ENCODE results near the gene CCL28. TPM values are rescaled to one million over a fixed set of nuclear protein-coding genes. Genes with fewer than 3 reads are reported as not detected.
"Not testable (repeated sequence)": the region's sequence is repeated elsewhere in the genome, so short reads cannot be mapped to it uniquely, and the experiment has no call there.

The CCL28 gene
- total RNA-seq, 2 donors from 2014 or later: 0.30 to 1.3 TPM

DNA sequence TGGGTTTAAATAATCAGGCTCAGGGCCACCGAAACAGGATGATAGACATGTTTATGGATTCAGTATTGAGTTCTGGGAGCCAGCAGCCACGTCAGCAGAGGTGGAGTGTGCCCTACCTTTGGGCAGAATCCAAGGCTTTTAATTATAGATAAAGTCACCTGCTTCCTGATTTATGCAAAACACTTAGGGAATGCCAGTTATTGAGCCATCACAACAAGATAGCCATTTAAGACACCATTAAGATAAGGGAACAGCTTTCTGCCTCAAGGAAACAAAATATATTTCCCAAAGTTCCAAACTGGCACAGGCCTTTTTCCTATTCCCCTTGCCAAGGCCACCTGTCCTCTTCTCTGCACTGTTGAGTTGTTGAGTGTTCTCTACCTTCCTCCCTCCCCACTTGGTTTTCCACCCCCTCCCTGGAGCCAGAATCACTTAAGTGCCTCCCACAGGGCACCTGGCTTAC lies 2.4 kb downstream of the CCL28 start:
- Histone ChIP-seq H3K27ac (no peak overlapping the region), H3K36me3 (no peaks in the 10 kb centered on the region), H3K4me1 (no peaks in the 10 kb centered on the region), H3K27me3 (no peaks in the 10 kb centered on the region), H3K9me3 (no peaks in the 10 kb centered on the region), H3K4me3 (no peak overlapping the region)
- DNase-seq (ENCODE audit: low spot score): no peak
- TF ChIP-seq, protein P1, sequence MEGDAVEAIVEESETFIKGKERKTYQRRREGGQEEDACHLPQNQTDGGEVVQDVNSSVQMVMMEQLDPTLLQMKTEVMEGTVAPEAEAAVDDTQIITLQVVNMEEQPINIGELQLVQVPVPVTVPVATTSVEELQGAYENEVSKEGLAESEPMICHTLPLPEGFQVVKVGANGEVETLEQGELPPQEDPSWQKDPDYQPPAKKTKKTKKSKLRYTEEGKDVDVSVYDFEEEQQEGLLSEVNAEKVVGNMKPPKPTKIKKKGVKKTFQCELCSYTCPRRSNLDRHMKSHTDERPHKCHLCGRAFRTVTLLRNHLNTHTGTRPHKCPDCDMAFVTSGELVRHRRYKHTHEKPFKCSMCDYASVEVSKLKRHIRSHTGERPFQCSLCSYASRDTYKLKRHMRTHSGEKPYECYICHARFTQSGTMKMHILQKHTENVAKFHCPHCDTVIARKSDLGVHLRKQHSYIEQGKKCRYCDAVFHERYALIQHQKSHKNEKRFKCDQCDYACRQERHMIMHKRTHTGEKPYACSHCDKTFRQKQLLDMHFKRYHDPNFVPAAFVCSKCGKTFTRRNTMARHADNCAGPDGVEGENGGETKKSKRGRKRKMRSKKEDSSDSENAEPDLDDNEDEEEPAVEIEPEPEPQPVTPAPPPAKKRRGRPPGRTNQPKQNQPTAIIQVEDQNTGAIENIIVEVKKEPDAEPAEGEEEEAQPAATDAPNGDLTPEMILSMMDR (IDR thresholded peaks at IDR 0.05): no peak

DNA sequence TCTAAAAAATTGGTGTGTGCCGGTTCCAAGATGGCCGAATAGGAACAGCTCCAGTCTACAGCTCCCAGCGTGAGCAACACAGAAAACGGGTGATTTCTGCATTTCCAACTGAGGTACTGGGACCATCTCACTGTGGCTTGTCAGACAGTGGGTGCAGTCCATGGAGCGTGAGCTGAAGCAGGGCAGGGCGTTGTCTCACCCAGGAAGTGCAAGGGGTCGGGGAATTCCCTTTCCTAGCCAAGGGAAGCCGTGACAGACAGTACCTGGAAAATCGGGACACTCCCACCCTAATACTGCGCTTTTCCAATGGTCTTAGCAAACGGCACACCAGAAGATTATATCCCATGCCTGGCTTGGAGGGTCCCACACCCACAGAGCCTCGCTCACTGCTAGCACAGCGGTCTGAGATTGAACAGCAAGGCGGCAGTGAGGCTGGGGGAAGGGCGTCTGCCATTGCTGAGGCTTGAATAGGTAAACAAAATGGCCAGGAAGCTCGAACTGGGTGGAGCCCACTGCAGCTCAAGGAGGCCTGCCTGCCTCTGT lies 9.6 kb downstream of the CCL28 start:
- DNase-seq (ENCODE audit: low spot score); H3K9me3 ChIP-seq; H3K36me3 ChIP-seq; H3K27me3 ChIP-seq; H3K4me3 ChIP-seq; H3K27ac ChIP-seq; H3K4me1 ChIP-seq: not testable (repeated sequence)

DNA sequence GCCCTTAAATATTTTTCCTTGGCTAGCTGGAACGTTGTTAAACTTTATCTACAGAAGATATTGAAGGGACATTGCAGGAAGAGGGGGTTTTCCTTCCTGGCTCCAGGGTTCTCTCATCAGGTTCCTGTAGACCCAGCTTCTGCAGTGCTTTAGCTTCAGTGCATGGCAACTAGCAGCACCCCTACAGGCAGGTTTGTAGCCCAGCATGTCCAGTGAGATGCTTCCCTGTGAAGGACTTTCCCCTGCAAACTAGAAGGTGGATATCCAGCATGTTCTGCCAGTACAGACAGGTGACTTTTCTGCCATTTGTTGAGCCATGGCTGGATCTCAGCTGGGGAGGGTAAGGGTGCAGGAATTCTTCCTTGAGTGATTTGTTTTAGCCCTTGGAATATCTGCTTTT lies 10.4 kb downstream of the CCL28 start:
- Histone ChIP-seq H3K27me3 (peaks cover 0 to 2% of the 10 kb centered on the region in 2 donors), H3K9me3 (no peaks in the 10 kb centered on the region), H3K4me3 (no peak overlapping the region), H3K27ac (no peak overlapping the region), H3K4me1 (peaks cover 0 to 5% of the 10 kb centered on the region in 2 donors), H3K36me3 (no peaks in the 10 kb centered on the region)
- no peak for DNase-seq (ENCODE audit: low spot score)
- TF ChIP-seq, protein P1 (IDR thresholded peaks at IDR 0.05): no peak

DNA sequence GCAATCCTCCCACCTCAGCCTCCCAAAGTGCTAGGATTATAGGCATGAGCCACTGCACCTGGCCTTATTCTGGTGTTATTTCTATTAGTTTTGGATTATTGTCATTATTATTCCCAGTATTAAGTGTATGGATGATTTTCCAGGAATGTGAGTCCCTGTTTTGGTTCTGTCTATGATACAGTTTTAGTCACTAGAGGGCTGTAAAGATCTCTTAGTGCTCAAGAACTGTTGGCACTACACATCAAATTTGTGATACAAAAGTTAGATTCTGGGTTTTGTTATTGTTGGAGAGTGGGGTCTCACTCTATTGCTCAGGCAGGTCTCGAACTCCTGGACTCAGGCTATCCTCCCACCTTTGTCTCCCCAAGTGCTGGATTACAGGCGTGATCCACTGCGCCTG lies 12.1 kb downstream of the CCL28 start:
- H3K9me3 ChIP-seq: no peaks in the 10 kb centered on the region
- no peaks in the 10 kb centered on the region for H3K36me3 ChIP-seq
- H3K4me3 ChIP-seq: no peak overlapping the region
- H3K27me3 ChIP-seq: peaks cover 0 to 4% of the 10 kb centered on the region in 2 donors
- DNase-seq (ENCODE audit: low spot score): no peak
- H3K27ac ChIP-seq: no peak overlapping the region
- TF ChIP-seq, protein P1 (IDR thresholded peaks at IDR 0.05): no peak
- peaks cover 0 to 7% of the 10 kb centered on the region in 2 donors for H3K4me1 ChIP-seq

DNA sequence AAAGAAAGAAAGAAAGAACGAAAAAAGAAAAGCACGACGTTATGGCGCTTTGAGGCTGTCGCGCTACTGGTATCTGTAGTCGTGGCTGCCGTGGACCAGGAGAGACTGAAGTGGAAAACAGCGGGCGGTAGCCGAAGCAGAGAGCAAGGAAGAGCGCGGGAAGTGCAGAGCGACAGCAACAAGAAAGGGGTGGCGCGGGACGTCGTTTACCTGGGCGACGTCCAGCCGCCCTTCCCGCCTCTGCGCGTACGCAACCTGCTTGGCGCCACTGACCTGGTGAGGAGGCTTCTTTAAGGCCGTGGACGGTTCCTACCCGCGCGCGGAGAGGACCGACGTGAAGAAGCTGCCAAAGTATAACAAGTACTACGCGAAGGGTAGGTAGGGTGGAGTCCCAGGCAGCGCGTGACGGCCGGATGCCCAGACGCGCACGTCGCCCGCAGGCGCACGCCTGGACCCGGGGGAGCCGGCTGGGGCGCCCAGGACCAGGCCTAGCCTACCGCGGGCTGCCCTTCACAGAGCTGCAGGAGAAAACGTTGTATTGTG lies 15.4 kb downstream of the CCL28 start:
- Histone ChIP-seq H3K27ac (no peak overlapping the region), H3K27me3 (peaks cover 0 to 4% of the 10 kb centered on the region in 2 donors)

DNA sequence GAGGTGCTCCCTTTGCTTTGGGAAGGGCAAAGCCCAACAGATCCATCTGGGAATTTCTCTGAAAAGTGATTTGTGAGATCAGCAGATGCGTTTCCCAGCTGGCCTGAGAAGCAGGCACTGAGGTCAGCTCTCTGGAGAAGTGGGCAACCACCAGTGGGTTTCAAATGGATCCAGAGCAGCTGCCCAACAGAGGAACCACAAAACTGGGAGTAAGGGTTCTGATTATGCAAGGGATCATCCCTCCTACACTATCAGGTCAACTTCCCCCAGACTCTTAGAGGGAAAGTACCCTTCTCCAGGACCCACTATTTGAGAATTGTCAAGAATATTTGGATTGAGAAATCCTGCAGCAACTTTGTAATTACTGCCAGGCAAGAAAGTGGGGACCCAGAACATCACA lies 21.7 kb downstream of the CCL28 start:
- H3K27ac ChIP-seq: no peak overlapping the region
- no peaks in the 10 kb centered on the region for H3K36me3 ChIP-seq
- no peaks in the 10 kb centered on the region for H3K9me3 ChIP-seq
- no peak overlapping the region for H3K4me3 ChIP-seq
- TF ChIP-seq, protein P1 (IDR thresholded peaks at IDR 0.05): no peak
- DNase-seq (ENCODE audit: low spot score): no peak
- H3K4me1 ChIP-seq: no peaks in the 10 kb centered on the region
- H3K27me3 ChIP-seq: no peaks in the 10 kb centered on the region

More for the DNA sequence above, 15.4 kb downstream of the CCL28 start:
- Histone ChIP-seq H3K4me1 (peaks cover 0 to 7% of the 10 kb centered on the region in 2 donors), H3K4me3 (peak overlapping the region; percentile 27 to 47), H3K36me3 (no peaks in the 10 kb centered on the region), H3K9me3 (no peaks in the 10 kb centered on the region)
- peak; percentile 59 for DNase-seq (ENCODE audit: low spot score)
- TF ChIP-seq, protein P1 (IDR thresholded peaks at IDR 0.05): no peak
